ENCODE results near the gene COPZ1.

Gene COPZ1

DNA sequence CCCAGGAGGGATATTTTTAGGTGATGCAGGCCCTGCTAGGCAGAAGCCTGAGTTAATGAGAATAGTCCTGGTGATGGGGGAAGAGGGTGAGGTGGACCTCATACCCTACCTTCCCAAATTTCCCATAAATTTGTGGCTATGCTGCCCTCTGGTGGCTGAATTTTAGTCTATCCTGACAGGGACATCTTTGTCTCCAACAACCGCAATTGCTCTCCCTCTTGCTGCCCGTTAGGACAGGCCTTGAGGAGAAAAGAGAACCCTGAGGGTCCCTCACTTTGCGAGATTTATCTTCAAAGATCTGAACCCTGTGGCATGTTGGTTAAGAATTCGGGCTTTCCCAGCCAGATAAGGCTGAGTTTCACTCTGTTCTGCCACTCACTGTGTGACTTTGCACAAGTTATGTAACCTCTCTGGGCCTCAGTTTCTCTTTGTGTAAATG is 69.4 kb downstream of the COPZ1 start:
- DNase-seq (ENCODE audit: low spot score): peak; percentile 70

DNA sequence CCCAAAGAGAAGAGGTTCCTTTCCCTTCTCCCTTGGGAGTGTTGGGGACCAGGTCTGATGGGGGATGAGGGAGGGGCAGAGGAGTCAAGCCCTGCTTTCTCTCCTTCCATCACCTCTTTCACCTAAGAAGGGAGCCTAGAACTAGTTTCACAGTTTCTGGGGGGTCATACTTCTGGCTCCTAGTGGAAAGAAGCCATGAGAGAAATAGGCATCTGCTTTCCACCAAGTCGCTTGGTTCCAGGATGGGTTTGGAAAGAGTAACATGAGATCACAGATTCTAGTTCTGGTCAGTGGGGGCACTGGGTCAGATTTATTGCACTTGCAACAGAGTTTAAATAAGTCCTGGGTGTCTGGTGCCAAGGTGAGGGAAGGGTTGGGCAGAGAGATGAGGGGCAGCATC is 70.1 kb downstream of the COPZ1 start:
- no peak for DNase-seq (ENCODE audit: low spot score)

DNA sequence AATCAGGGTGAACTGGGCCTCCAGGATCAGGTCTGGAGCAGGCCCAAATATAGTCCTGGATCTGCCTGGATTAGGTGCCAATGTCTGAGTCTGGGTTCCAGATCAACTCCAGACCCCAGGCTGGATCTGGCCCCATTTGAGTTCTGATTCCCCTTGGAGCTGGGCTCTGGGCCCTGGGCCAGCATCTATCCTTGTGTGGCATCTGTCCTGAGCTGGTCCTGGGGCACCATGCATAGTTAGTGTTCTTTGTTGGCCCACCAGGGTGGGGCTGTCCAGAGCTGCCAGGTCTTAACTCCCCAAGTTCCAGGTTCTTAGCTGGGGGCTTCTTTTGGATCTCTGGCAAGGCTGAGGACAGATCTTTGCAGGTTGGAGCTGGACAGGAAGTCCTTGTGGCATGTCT is 70.6 kb downstream of the COPZ1 start:
- no peak for DNase-seq (ENCODE audit: low spot score)

- DNase-seq (ENCODE audit: low spot score): no peak
These were observed 72.2 kb downstream of the COPZ1 start for GRCh38 chr12:54397157-54397556.

DNA sequence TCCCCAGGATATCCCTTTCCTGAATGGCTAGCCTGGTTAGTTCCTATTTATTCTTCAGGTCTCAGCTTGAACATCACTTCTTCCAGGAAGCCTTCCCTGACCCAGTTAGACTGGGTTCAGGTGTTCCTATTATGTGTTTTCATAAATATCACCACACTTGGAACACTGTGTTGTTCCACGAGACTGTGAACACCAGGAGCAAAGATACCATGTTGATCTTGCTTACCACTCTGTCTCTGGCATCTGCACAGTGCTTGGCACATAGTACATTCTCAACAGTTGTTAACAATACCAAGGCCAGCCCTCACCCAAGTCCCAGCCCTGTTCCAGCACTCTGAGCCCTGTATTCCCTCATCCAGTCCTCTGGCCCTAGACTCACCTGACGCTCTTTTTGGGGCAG is 73.3 kb downstream of the COPZ1 start:
- DNase-seq (ENCODE audit: low spot score): no peak

- DNase-seq (ENCODE audit: low spot score): peak; percentile 83
These were observed 74.3 kb downstream of the COPZ1 start for GRCh38 chr12:54398995-54399793.

- no peak for DNase-seq (ENCODE audit: low spot score)
These were observed 76.2 kb downstream of the COPZ1 start for GRCh38 chr12:54401119-54401518.

Small RNA genes within 50 kb of the gene (small RNA-seq; reads per million reads assigned to genes)
- gene MIR148B (8.0 to 174 reads per million in 2 experiments), gene RN7SL744P (0 reads per million in 2 experiments), gene RNU6-950P (0 reads per million in 2 experiments)

All from SK-N-DZ (cell line).